HepG2 (cell line): ENCODE results near the gene CCER1.

Experiments
- CTCF ChIP-seq: sonication (generic); formaldehyde crosslinking; IDR thresholded peaks from 2 replicates; pipeline ENCODE4 v1.5.0; 2020; ENCODE audit warnings: mild to moderate bottlenecking, missing genetic modification reagents, moderate library complexity
- HMGA1 ChIP-seq: sonication (generic); formaldehyde crosslinking; conservative IDR thresholded peaks from 2 replicates; pipeline ENCODE4 v1.4.0; 2020; ENCODE audit warnings: missing genetic modification reagents
- IRF2 ChIP-seq: IDR thresholded peaks from 2 replicates; pipeline ENCODE4 v1.6.1; 2018; ENCODE audit warnings: missing genetic modification reagents, missing compliant biosample characterization
- POLR2AphosphoS2 ChIP-seq: IDR thresholded peaks from 2 replicates; pipeline ENCODE4 v1.6.1; 2011; ENCODE audit warnings: low read depth, low read length, improper control_type of control experiment
- SCMH1 ChIP-seq: sonication (generic); formaldehyde crosslinking; IDR thresholded peaks from 2 replicates; pipeline ENCODE4 v1.9.0; 2021; ENCODE audit warnings: missing genetic modification reagents, mild to moderate bottlenecking, borderline replicate concordance
- THYN1 ChIP-seq: sonication (generic); formaldehyde crosslinking; IDR thresholded peaks from 2 replicates; pipeline ENCODE4 v1.8.1; 2023; ENCODE audit warnings: low read depth, mild to moderate bottlenecking, moderate library complexity, missing genetic modification reagents, borderline replicate concordance
- TRIM24 ChIP-seq: sonication (generic); formaldehyde crosslinking; IDR thresholded peaks from 2 replicates; pipeline ENCODE4 v1.8.0; 2022; ENCODE audit warnings: mild to moderate bottlenecking, missing genetic modification reagents
- ZBTB7A ChIP-seq: sonication (generic); formaldehyde crosslinking; IDR thresholded peaks from 2 replicates; pipeline ENCODE4 v1.8.0; 2022; ENCODE audit warnings: mild to moderate bottlenecking, missing genetic modification reagents
- ZNF260 ChIP-seq: sonication (generic); formaldehyde crosslinking; IDR thresholded peaks from 2 replicates; pipeline ENCODE4 v1.4.0; 2020; ENCODE audit warnings: missing genetic modification reagents, low read depth, mild to moderate bottlenecking, borderline replicate concordance
- ZNF350 ChIP-seq: sonication (generic); formaldehyde crosslinking; IDR thresholded peaks from 2 replicates; pipeline ENCODE4 v1.4.0; 2020; ENCODE audit warnings: mild to moderate bottlenecking, low read depth, missing genetic modification reagents, borderline replicate concordance
- ZNF552 ChIP-seq: sonication (generic); formaldehyde crosslinking; IDR thresholded peaks from 2 replicates; pipeline ENCODE4 v1.9.0; 2022; ENCODE audit warnings: missing genetic modification reagents, mild to moderate bottlenecking, borderline replicate concordance
- ZZZ3 ChIP-seq: sonication (generic); formaldehyde crosslinking; IDR thresholded peaks from 2 replicates; pipeline ENCODE4 v1.4.0; 2020; ENCODE audit warnings: missing genetic modification reagents, mild to moderate bottlenecking, borderline replicate concordance

GRCh38 chr12:90945070-90945649, 9.8 kb downstream of the CCER1 start:
- no peak for TF ChIP-seq ZBTB7A
- TF ChIP-seq ZNF552 (CRISPR knock-in tag), result no peak
- no peak for TF ChIP-seq ZNF260 (CRISPR knock-in tag)
- TF ChIP-seq ZNF350 (CRISPR knock-in tag), result no peak
- TF ChIP-seq CTCF (CRISPR knock-in tag), result peak; percentile 41
- TF ChIP-seq POLR2AphosphoS2, result no peak
- TF ChIP-seq THYN1, result no peak
- TF ChIP-seq TRIM24 (CRISPR knock-in tag), result no peak
- no peak for TF ChIP-seq ZZZ3 (CRISPR knock-in tag)
- TF ChIP-seq SCMH1 (CRISPR knock-in tag), result no peak
- no peak for TF ChIP-seq HMGA1 (CRISPR knock-in tag)
- no peak for TF ChIP-seq IRF2
